HepG2 (cell line): ENCODE results near the gene ZNF584. TPM values are rescaled to one million over a fixed set of nuclear protein-coding genes. Genes with fewer than 3 reads are reported as not detected.

ENCODE experiments used
- BRD4 ChIP-seq: sonication (generic); formaldehyde crosslinking; IDR thresholded peaks from 2 replicates; pipeline ENCODE4 v1.4.0; 2020; ENCODE audit warnings: missing genetic modification reagents
- CCAR2 ChIP-seq: fragments of 200-400 bp; formaldehyde crosslinking; optimal IDR thresholded peaks from 2 replicates; pipeline ENCODE3; 2018; ENCODE audit warnings: low read depth, mild to moderate bottlenecking, low read length, moderate library complexity
- STAT5B ChIP-seq: sonication (generic); formaldehyde crosslinking; IDR thresholded peaks from 2 replicates; pipeline ENCODE4 v1.4.0; 2020; ENCODE audit warnings: missing genetic modification reagents
- TEAD2 ChIP-seq: sonication (generic); formaldehyde crosslinking; IDR thresholded peaks from 2 replicates; pipeline ENCODE4 v1.9.0; 2021; ENCODE audit warnings: missing genetic modification reagents
- ZNF292 ChIP-seq: sonication (generic); formaldehyde crosslinking; IDR thresholded peaks from 2 replicates; pipeline ENCODE4 v1.8.1; 2022; ENCODE audit warnings: mild to moderate bottlenecking, low read depth, missing genetic modification reagents, borderline replicate concordance
- ZNF678 ChIP-seq: sonication (generic); formaldehyde crosslinking; IDR thresholded peaks from 2 replicates; pipeline ENCODE4 v1.4.0; 2020; ENCODE audit warnings: mild to moderate bottlenecking, missing genetic modification reagents
- ZSCAN29 ChIP-seq: sonication (generic); formaldehyde crosslinking; conservative IDR thresholded peaks from 2 replicates; pipeline ENCODE4 v1.4.0; 2020; ENCODE audit warnings: mild to moderate bottlenecking, missing genetic modification reagents
- polyA plus RNA-seq, 8 experiments: library from polyadenylated mRNA; depleted of rRNA in 3 of 8; stranded (reverse) in 7 of 8; unstranded in 1 of 8; fragments of >200 nt; fragmentation: Illumina TruSeq in 4 of 8; extraction: Trizol in 4 of 8; gene quantifications; 2 replicates each; pipeline versions ENCODE4 v1.2.1 to v1.2.3, GENCODE V29; 2011 to 2016; ENCODE audit warnings: low read depth in 4 of 8, missing spikeins in 1 of 8, mixed read lengths in 1 of 8; ENCODE audit not compliant: insufficient read depth in 1 of 8
- total RNA-seq, 5 experiments: library from RNA; depleted of rRNA; stranded (reverse); fragments of >200 nt; fragmentation: Illumina TruSeq; extraction: Trizol; gene quantifications; 2 replicates each; pipeline ENCODE4 v1.2.3, GENCODE V29; 2016; ENCODE audit warnings: low read depth in 1 of 5
- TF ChIP-seq, protein P1 (sequence below): sonication (generic); formaldehyde crosslinking; IDR thresholded peaks from 2 replicates; pipeline ENCODE4 v1.4.0; 2020; ENCODE audit warnings: missing genetic modification reagents
- TF ChIP-seq, protein P2 (sequence below): sonication (generic); formaldehyde crosslinking; conservative IDR thresholded peaks from 2 replicates; pipeline ENCODE4 v1.4.0; 2020; ENCODE audit warnings: missing genetic modification reagents
- TF ChIP-seq, protein P3 (sequence below): sonication (generic); formaldehyde crosslinking; IDR thresholded peaks from 2 replicates; pipeline ENCODE4 v1.4.0; 2020; ENCODE audit warnings: mild to moderate bottlenecking, missing genetic modification reagents, borderline replicate concordance
- TF ChIP-seq, protein P4 (sequence below): sonication (generic); formaldehyde crosslinking; IDR thresholded peaks from 2 replicates; pipeline ENCODE4 v1.4.0; 2020; ENCODE audit warnings: missing genetic modification reagents
- TF ChIP-seq, protein P5 (sequence below): sonication (generic); formaldehyde crosslinking; IDR thresholded peaks from 2 replicates; pipeline ENCODE4 v1.4.0; 2020; ENCODE audit warnings: missing genetic modification reagents
- TF ChIP-seq, protein P6 (sequence below): sonication (generic); formaldehyde crosslinking; IDR thresholded peaks from 2 replicates; pipeline ENCODE4 v1.4.0; 2020; ENCODE audit warnings: missing genetic modification reagents, borderline replicate concordance

ZNF584 gene
- total and polyA plus RNA-seq, 2 of the 13 experiments (the other 11 are each of a cell fraction or from before 2014, with no cell fraction given) = 2.4 to 7.0 TPM

DNA sequence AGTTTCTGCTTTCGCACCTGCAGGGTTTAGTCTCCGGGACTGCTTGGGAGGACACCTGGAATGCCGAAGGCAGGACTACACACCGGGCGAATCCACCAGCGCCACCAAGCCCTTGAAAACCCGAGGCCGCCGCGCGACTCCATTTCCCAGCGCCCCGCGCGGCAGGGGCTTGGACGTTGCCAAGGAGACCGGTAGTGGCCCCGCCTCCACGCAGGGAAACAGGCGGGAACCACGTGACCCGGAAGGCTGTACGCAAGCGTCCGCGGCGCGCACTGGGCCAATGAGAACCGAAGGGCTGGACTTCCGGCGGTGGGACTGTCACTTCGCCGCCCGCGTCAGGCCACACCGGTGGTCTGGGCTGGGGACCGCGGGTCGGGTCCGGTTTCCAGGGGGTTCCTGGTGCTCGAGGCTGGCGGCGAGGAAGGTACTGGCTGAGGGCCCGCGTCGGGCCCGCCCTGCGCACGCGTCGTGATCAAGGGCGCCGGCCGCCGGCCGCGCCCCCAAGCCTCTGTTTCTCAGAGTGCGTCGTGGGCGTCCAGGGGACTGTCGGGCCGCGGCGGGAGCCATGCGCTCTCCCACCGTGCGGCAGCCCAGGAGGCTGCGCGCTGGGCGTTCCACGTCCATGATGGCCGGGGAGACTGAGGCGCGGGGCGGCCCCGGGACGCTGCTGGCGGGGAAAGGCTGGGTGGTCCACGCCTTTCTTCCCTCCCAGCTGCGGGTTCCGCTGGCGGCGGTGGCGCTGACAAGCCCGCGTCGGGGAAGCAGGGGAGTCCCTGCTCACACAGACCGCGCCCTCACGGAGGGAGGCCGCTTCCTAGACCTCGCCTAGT lies 58.5 kb downstream of the ZNF584 start, which contains the start of gene ZNF324 (continued):
- TF ChIP-seq ZNF292 (CRISPR knock-in tag) (no peak), BRD4 (CRISPR knock-in tag) (no peak), ZSCAN29 (CRISPR knock-in tag) (no peak), STAT5B (CRISPR knock-in tag) (no peak), TEAD2 (CRISPR knock-in tag) (no peak), CCAR2 (no peak), ZNF678 (CRISPR knock-in tag) (no peak)
- TF ChIP-seq, protein P1, sequence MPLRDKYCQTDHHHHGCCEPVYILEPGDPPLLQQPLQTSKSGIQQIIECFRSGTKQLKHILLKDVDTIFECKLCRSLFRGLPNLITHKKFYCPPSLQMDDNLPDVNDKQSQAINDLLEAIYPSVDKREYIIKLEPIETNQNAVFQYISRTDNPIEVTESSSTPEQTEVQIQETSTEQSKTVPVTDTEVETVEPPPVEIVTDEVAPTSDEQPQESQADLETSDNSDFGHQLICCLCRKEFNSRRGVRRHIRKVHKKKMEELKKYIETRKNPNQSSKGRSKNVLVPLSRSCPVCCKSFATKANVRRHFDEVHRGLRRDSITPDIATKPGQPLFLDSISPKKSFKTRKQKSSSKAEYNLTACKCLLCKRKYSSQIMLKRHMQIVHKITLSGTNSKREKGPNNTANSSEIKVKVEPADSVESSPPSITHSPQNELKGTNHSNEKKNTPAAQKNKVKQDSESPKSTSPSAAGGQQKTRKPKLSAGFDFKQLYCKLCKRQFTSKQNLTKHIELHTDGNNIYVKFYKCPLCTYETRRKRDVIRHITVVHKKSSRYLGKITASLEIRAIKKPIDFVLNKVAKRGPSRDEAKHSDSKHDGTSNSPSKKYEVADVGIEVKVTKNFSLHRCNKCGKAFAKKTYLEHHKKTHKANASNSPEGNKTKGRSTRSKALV (CRISPR knock-in tag) = no peak
- TF ChIP-seq, protein P2, sequence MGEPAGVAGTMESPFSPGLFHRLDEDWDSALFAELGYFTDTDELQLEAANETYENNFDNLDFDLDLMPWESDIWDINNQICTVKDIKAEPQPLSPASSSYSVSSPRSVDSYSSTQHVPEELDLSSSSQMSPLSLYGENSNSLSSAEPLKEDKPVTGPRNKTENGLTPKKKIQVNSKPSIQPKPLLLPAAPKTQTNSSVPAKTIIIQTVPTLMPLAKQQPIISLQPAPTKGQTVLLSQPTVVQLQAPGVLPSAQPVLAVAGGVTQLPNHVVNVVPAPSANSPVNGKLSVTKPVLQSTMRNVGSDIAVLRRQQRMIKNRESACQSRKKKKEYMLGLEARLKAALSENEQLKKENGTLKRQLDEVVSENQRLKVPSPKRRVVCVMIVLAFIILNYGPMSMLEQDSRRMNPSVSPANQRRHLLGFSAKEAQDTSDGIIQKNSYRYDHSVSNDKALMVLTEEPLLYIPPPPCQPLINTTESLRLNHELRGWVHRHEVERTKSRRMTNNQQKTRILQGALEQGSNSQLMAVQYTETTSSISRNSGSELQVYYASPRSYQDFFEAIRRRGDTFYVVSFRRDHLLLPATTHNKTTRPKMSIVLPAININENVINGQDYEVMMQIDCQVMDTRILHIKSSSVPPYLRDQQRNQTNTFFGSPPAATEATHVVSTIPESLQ (CRISPR knock-in tag) = no peak
- TF ChIP-seq, protein P3, sequence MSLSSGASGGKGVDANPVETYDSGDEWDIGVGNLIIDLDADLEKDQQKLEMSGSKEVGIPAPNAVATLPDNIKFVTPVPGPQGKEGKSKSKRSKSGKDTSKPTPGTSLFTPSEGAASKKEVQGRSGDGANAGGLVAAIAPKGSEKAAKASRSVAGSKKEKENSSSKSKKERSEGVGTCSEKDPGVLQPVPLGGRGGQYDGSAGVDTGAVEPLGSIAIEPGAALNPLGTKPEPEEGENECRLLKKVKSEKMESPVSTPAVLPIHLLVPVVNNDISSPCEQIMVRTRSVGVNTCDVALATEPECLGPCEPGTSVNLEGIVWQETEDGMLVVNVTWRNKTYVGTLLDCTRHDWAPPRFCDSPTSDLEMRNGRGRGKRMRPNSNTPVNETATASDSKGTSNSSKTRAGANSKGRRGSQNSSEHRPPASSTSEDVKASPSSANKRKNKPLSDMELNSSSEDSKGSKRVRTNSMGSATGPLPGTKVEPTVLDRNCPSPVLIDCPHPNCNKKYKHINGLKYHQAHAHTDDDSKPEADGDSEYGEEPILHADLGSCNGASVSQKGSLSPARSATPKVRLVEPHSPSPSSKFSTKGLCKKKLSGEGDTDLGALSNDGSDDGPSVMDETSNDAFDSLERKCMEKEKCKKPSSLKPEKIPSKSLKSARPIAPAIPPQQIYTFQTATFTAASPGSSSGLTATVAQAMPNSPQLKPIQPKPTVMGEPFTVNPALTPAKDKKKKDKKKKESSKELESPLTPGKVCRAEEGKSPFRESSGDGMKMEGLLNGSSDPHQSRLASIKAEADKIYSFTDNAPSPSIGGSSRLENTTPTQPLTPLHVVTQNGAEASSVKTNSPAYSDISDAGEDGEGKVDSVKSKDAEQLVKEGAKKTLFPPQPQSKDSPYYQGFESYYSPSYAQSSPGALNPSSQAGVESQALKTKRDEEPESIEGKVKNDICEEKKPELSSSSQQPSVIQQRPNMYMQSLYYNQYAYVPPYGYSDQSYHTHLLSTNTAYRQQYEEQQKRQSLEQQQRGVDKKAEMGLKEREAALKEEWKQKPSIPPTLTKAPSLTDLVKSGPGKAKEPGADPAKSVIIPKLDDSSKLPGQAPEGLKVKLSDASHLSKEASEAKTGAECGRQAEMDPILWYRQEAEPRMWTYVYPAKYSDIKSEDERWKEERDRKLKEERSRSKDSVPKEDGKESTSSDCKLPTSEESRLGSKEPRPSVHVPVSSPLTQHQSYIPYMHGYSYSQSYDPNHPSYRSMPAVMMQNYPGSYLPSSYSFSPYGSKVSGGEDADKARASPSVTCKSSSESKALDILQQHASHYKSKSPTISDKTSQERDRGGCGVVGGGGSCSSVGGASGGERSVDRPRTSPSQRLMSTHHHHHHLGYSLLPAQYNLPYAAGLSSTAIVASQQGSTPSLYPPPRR (CRISPR knock-in tag) = no peak; the same call in 1 of the 2 replicates
- TF ChIP-seq, protein P4, sequence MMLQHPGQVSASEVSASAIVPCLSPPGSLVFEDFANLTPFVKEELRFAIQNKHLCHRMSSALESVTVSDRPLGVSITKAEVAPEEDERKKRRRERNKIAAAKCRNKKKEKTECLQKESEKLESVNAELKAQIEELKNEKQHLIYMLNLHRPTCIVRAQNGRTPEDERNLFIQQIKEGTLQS (CRISPR knock-in tag) = no peak
- TF ChIP-seq, protein P5, sequence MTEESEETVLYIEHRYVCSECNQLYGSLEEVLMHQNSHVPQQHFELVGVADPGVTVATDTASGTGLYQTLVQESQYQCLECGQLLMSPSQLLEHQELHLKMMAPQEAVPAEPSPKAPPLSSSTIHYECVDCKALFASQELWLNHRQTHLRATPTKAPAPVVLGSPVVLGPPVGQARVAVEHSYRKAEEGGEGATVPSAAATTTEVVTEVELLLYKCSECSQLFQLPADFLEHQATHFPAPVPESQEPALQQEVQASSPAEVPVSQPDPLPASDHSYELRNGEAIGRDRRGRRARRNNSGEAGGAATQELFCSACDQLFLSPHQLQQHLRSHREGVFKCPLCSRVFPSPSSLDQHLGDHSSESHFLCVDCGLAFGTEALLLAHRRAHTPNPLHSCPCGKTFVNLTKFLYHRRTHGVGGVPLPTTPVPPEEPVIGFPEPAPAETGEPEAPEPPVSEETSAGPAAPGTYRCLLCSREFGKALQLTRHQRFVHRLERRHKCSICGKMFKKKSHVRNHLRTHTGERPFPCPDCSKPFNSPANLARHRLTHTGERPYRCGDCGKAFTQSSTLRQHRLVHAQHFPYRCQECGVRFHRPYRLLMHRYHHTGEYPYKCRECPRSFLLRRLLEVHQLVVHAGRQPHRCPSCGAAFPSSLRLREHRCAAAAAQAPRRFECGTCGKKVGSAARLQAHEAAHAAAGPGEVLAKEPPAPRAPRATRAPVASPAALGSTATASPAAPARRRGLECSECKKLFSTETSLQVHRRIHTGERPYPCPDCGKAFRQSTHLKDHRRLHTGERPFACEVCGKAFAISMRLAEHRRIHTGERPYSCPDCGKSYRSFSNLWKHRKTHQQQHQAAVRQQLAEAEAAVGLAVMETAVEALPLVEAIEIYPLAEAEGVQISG = peak; percentile 81
- TF ChIP-seq, protein P6, sequence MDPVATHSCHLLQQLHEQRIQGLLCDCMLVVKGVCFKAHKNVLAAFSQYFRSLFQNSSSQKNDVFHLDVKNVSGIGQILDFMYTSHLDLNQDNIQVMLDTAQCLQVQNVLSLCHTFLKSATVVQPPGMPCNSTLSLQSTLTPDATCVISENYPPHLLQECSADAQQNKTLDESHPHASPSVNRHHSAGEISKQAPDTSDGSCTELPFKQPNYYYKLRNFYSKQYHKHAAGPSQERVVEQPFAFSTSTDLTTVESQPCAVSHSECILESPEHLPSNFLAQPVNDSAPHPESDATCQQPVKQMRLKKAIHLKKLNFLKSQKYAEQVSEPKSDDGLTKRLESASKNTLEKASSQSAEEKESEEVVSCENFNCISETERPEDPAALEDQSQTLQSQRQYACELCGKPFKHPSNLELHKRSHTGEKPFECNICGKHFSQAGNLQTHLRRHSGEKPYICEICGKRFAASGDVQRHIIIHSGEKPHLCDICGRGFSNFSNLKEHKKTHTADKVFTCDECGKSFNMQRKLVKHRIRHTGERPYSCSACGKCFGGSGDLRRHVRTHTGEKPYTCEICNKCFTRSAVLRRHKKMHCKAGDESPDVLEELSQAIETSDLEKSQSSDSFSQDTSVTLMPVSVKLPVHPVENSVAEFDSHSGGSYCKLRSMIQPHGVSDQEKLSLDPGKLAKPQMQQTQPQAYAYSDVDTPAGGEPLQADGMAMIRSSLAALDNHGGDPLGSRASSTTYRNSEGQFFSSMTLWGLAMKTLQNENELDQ (CRISPR knock-in tag) = no peak
